Renal cortex interstitium (tissue), 11 donors: ENCODE data around the gene PIGR. TPM values are rescaled to one million over a fixed set of nuclear protein-coding genes. Genes with fewer than 3 reads are reported as not detected.
"Not testable (repeated sequence)": the region's sequence is repeated elsewhere in the genome, so short reads cannot be mapped to it uniquely, and the experiment has no call there.

Experiments used
- DNase-seq, 11 donors: peaks; one replicate each; pipeline ENCODE4 v3.0.0-alpha.2; 2013; ENCODE audit warnings: low read depth in 9 of 11, low spot score in 4 of 11; ENCODE audit errors: extremely low read depth in 1 of 11
- polyA plus RNA-seq, 3 donors: library from polyadenylated mRNA; unstranded; fragments of 120-200 nt; gene quantifications; one replicate each; pipeline ENCODE4 v1.2.1, GENCODE V29; 2013; ENCODE audit not compliant: insufficient read length in 3 of 3

Gene PIGR
- polyA plus RNA-seq, 3 donors = 0.85 to 1.9 (median 1.6) TPM

DNA sequence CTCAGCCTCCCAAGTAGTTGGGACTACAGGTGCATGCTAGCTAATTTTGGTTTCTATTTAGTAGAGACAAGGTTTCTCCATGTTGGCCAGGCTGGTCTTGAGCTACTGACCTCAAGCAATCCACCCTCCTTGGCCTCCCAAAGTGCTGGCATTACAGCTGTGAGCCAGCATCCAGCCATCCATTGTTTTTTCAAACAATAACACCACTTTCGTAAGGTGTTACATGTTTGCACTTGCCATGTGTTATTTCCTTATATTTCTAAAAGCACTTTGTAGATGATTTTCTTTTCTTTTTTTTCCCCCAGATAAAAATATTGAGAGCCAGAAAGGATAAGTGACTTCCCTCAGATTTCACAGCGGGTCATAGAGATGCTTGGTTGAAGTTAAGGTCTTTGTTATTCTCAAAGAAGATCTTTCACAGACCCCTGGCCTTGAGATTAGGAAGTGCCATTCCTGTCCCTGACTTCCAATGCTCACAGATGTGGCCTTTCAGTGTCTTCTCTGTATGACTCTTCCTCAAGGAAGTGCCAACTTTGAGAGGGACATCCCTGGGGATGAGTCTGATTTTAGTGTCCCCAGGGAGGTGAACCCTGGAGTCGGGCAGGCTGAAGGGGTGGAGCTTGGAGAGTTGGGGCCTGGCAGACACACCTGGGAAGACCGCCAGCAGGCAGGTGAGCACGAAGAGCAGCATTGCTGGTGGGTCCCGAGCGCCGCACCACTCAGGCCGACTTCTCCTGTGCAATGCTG is 6.3 kb downstream of the PIGR start:
- DNase-seq = no peak

DNA sequence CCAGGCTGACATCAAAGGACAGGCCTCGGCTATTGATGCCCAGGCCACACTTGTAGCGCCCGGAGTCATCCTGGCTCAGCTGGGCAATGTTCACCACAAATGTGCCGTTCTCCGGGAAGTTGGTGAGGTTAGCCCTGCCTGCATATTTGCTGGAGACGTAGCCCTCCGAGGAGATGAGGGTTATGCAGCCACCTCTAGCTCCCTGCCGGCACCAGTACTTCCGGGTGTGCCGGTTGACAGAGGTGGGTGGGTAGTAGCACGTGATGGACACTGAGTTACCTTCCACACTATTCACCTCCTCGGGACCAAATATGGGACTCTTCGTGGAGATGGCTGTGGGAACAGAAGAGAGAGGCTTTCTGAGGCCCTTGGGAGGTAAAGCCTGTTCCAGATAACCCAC is 7.1 kb downstream of the PIGR start:
- no peak for DNase-seq

GRCh38 chr1:206937425-206937824 is 8.8 kb downstream of the PIGR start:
- DNase-seq = no peak

DNA sequence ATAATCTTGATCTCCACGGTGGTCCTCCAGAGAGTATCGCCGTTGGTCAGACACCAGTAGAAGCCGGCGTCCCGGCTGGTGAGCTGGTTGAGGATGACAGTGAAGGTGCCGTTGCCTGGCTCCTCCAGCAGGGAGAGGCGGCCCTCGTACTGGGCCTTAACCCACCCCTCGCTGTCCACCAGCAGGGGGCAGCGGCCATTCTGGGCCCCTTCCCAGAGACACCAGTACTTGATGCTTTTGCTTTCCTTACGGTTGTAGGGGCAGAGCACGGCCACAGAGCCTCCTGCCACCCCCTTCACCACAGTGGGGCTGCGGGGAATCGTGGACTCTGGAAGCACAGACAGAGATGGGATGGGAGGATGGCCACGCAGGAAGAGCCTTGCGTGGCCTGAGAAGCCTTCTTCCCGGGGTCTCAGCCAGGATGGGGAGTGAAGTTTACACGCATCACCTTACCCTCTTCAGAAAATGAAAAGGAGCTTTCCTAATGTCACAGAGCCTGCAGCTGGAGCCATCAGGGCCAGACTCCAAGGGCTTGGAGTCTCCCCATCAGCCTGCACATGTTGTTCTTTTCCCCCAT is 10.7 kb downstream of the PIGR start:
- no peak for DNase-seq

DNA sequence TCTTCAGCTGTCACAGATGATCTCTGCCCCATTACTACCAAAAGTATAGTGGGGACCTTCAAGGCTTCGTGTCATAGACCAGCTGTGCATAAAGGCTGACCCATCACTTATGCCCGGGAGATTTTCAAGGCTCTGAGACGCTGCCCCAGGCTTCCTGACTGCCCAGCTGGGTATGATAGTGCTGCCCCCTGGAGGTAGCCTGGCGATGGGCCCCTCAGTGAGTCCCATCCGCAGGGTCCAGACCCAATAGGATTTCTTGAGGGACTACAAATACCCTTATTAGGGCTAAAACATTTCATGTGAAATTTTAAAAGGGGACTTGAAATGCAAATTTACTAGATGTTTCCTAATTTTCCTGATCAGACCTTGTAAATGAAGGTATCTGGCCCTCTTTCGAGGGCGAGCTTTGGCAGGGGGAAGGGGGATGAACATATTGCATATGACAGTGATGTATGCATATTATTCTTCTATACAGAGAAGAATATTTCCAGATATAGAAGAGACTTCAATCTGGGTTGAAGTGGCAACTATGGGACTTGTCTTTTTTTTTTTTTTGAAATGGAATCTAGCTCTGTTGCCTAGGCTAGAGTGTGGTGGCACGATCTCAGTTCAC is 12.8 kb downstream of the PIGR start:
- DNase-seq = no peak

- DNase-seq = no peak
Measured at GRCh38 chr1:206932177-206932576, 14.1 kb downstream of the PIGR start.

DNA sequence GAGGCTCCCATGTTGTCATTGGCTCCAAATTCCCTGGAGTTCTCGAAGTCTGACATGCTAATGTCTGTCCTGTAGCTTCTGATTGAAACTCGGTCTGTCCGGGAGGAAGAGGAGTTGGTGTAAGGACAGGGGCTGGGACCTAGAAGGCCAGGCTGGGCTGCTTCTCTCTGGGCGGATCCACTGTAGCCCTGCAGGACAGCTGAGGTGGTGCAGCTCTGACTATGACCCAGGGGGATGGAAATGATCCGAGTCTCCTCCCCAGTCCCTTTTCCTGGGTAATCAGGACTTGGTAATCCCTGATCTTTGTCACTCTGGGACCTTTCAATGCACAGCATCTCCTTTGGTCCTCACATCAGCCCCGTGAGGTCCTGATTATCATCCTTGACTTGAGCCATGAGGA is 14.6 kb downstream of the PIGR start:
- DNase-seq = no peak

GRCh38 chr1:206930210-206930798 is 16.0 kb downstream of the PIGR start:
- no peak for DNase-seq

DNA sequence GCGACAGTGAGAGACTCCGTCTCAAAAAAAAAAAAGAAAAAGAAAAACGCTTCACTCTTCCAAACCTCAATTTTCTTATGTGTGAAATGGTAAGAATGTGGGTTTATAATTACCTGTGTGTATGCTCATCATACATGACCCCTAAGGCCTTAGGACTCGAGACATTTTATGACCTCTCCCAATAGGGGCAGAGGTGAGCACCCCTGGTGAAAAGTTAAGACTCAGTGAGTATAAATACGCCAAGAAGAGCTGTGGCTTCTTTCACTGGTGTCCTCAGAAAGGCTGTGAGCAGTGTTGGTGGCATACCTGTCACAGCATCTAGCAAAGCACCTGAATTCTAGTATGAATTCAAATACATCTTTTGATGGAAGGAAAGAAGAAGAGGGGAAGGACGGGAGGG is 16.7 kb downstream of the PIGR start:
- no peak for DNase-seq

DNA sequence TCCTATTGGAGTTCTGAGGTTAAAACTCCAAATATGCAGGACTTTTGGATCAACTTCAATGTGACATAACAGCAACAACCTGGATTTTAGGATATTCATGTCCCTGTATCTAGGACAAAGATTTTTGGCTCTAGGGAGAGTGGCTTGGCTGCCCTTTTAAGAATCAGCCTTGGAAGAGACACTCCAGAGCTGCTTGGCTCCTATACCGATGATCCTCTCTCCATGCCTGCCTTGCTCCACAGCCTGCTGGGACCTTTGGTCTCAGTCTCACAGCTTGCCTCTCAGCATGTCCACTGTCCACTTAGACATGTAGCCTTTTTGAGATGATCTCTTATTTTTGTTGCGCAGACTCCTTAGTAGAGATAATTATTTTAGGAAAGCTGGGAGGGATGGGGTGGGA is 20.0 kb downstream of the PIGR start:
- no peak for DNase-seq

DNA sequence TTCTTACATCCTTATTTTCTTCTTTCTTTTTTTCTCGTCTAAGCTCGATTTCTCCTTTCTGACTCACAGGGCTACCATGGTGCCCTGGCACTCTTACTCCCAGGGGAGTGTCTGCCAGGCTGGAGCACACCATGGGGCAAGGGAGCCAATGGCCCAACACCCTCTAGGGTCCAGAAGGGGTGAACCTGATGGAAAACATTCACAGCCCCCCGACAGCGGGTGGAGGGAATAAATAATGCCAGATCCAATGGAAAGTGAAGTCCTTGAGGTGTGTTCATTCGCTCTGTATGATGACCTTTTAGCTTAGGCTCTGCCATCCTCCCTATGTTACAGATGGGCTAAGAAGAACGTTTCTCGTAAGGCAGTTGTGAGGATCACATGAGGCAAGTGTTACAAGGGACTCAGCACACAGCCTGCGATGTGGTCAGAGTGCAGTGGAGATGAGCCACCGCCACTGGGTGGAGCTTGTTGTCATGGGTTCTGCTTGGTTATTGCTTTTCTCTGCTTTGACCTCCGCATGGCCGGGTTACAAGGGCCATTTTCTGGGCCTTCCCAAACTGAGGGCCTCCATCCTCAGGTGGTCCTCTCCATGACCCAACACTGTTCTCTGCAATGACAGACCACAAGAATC is 21.0 kb downstream of the PIGR start:
- no peak for DNase-seq

DNA sequence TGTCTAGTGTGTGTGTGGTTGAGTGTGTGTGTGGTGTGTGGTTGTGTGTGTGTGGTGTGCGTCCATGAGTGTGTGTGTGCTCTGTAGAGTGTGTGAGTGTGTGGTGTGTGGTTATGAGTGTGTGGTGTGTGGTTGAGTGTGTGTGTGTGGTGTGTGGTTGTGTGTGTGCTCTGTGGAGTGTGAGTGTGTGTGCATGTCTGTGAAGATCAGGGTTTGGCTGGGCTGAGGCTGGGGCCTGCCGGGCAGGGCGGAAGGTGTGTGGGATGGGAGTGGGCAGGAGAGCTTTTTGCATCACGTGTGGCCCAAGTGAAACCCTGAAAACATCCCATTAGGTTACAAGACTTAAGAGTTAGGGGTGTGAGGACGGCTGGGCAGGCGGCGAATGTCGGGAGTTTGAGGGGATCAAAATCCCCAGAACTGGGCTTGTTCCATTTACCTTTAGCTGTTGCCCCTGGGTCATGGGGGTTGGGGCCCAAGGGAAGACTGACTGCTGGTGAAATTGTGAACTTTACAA is 21.6 kb downstream of the PIGR start:
- DNase-seq = no peak

- DNase-seq = not testable (repeated sequence)
Measured at GRCh38 chr1:206923961-206924557, 22.2 kb downstream of the PIGR start.

DNA sequence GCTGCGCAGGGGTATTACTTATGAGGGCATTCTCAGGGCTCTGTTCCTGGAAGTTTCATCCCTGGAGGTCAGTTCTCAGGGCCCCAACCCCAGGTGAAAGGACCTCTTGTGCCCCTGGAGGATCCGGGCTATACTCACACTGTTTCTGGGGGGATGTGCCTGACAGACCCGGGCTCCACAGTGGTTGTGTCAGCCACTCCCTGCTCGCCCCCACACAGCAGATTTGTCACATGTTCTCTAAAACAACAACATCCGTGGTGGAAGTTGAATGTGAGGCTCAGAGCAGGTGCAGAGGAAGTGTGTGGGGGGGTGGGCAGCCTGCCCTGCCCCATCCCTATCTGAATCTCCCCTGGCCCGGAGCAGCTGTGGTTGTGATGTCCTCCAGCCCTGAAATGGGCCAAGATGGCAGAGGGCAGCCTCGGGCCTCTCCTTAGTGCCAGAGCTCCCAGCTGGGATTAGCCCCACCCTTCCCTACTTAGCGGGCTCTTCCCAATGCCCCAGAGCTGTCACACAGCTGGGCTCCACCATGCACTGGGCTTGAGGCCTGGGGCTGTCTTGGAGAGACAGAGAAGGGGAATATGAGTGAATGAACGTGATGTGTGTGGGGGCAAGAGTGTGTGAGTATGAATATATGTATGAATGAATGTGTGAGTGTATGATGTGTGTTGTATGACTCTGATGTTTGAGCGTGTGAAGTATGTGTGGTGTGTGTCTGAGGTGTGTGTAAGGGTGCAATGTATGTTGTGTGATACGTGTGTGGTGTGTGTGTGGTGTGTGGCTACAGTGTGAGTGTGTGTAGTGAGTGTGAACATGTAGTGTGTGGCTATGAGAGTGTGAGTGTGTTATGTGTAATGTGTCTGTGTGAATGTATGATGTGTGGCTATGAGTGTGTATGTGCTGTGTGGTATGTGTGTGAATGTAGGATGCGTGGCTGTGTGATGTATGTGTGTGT is 23.0 kb downstream of the PIGR start:
- no peak for DNase-seq

GRCh38 chr1:206922524-206922923 is 23.7 kb downstream of the PIGR start:
- DNase-seq = no peak

DNA sequence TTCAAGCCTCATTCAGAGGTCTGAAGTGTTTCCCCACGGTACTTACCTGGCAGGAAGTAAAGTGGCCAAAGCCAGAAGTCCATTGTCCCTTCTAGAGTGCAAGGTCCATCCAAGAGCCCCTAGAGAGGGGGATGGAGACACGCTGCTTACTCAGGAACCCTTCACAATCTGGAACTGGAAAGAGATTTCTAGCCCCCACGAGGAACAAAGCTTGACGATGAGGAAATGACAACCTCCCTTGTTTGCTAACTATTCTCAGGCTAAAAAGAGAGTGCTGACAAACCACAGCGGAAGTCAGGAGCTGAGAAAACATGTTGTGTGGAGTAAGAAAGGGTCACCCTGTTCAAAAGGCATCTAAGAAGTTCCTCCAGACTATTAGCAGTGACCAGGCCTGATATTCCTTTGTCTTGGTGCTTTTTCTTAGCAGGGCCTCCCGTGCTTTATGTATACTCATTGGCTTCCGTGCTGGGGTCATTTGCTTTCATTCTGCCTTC is 24.4 kb downstream of the PIGR start, which contains the start of gene FCMR:
TSS of gene FCMR (minus strand) at position 170 of the 494 bp plus-strand sequence. CDS start at position 83, 87 bp downstream.
- DNase-seq = no peak

DNA sequence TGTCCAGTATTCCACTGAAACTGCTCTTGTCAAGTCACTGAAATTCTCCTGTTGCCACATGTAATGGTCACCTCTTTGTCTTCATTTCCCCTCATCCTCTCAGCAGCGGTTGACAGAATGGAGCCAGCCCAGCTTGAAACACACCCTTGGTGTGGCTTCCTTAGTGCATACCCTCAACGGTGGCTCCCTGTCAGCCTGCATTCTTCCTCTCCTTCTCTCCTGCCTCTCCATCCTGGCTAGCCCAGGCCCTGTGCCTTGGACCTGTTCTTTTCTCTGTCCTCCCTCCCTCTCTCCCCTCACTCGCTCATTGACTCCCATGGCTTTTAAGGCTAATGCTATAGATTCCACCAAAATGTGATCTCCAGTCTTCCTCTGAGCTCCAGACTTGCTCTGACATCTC is 28.2 kb downstream of the PIGR start:
- DNase-seq = no peak
